ENCODE results near the gene NPTX1.

The NPTX1 gene

DNA sequence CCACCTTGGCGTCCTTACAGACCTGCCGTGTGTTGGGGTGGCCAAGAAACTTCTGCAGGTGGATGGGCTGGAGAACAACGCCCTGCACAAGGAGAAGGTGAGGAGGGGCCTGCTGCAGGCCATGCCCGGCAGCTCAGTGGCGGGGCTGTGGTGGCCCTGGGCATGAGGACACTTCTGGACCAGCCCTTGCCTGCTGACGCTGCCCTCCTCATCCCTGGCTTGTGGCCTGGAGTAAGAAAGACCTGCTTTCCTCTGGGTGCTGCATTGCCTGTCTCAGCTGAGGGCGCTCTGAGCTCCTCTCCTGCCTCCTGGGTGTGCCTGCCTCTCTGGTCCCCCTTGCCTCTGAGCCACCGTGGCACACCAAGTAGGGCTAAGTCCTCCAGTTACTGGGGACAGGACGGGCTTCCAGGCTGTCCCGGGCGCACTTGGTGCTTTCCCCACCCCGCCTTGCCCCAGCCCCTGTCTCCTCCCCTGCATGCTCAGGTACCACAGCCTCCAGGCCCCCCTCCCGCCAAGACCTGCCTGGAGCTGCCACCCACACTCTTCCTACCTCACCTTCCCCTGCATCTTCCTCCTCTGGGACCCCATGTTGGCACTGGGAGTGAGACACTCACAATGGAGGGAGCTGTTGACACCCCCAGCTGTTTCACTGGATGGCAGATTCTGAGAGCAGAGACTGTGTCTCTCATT lies 52.7 kb downstream of the NPTX1 start:
- H3K4me3 ChIP-seq (ENCODE audit: low read depth, low read length): no peak overlapping the region
- no peak for DNase-seq (ENCODE audit: low read depth)
- TF ChIP-seq CTCF (IDR thresholded peaks at IDR 0.05; ENCODE audit: low read depth, low read length) (no peak), POLR2A (IDR thresholded peaks at IDR 0.05; ENCODE audit: extremely low read depth, insufficient read length) (no peak), MYC (IDR thresholded peaks at IDR 0.05; ENCODE audit: low read depth, low read length) (no peak)
- TF ChIP-seq, protein P1, sequence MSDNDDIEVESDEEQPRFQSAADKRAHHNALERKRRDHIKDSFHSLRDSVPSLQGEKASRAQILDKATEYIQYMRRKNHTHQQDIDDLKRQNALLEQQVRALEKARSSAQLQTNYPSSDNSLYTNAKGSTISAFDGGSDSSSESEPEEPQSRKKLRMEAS (IDR thresholded peaks at IDR 0.05; ENCODE audit: low read depth, low read length): no peak

- H3K4me3 ChIP-seq (ENCODE audit: low read depth, low read length): no peak overlapping the region
- no peak for DNase-seq (ENCODE audit: low read depth)
- no peak for TF ChIP-seq CTCF (IDR thresholded peaks at IDR 0.05; ENCODE audit: low read depth, low read length)
- TF ChIP-seq, protein P1 (IDR thresholded peaks at IDR 0.05; ENCODE audit: low read depth, low read length): no peak
- TF ChIP-seq POLR2A (IDR thresholded peaks at IDR 0.05; ENCODE audit: extremely low read depth, insufficient read length): no peak
- no peak for TF ChIP-seq MYC (IDR thresholded peaks at IDR 0.05; ENCODE audit: low read depth, low read length)
Observed at GRCh38 chr17:80422981-80423380, 53.4 kb downstream of the NPTX1 start.

- no peak for DNase-seq (ENCODE audit: low read depth)
- no peak overlapping the region for H3K4me3 ChIP-seq (ENCODE audit: low read depth, low read length)
- TF ChIP-seq MYC (IDR thresholded peaks at IDR 0.05; ENCODE audit: low read depth, low read length) (no peak), POLR2A (IDR thresholded peaks at IDR 0.05; ENCODE audit: extremely low read depth, insufficient read length) (no peak), CTCF (IDR thresholded peaks at IDR 0.05; ENCODE audit: low read depth, low read length) (no peak)
- TF ChIP-seq, protein P1 (IDR thresholded peaks at IDR 0.05; ENCODE audit: low read depth, low read length): no peak
Observed at GRCh38 chr17:80422276-80422675, 54.1 kb downstream of the NPTX1 start.

GRCh38 chr17:80421381-80422090 lies 54.9 kb downstream of the NPTX1 start:
- DNase-seq (ENCODE audit: low read depth): no peak
- H3K4me3 ChIP-seq (ENCODE audit: low read depth, low read length): no peak overlapping the region
- TF ChIP-seq, protein P1 (IDR thresholded peaks at IDR 0.05; ENCODE audit: low read depth, low read length): no peak
- TF ChIP-seq CTCF (IDR thresholded peaks at IDR 0.05; ENCODE audit: low read depth, low read length) (no peak), POLR2A (IDR thresholded peaks at IDR 0.05; ENCODE audit: extremely low read depth, insufficient read length) (no peak), MYC (IDR thresholded peaks at IDR 0.05; ENCODE audit: low read depth, low read length) (no peak)

DNA sequence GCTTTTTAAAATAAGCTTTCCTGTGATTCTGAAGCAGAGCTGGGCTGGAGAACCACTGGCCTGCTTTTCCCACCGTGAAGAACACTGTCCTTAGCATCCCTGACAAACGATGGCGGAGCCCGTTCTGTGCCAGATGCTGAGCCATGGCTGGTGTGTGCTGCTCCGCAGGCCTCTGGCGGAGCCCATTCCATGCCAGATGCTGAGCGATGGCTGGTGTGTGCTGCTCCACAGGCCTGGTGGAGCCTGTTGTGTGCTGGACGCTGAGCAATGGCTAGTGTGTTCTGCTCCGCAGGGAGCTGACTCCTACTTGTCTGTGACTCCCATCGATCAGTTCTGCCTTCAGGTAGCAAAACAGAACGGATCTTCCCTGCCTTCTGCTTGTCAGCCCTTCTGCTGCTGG lies 57.2 kb downstream of the NPTX1 start:
- no peak overlapping the region for H3K4me3 ChIP-seq (ENCODE audit: low read depth, low read length)
- DNase-seq (ENCODE audit: low read depth): no peak
- TF ChIP-seq, protein P1 (IDR thresholded peaks at IDR 0.05; ENCODE audit: low read depth, low read length): no peak

GRCh38 chr17:80418589-80418988 lies 57.8 kb downstream of the NPTX1 start:
- no peak for DNase-seq (ENCODE audit: low read depth)
- TF ChIP-seq, protein P1 (IDR thresholded peaks at IDR 0.05; ENCODE audit: low read depth, low read length): no peak
- TF ChIP-seq CTCF (IDR thresholded peaks at IDR 0.05; ENCODE audit: low read depth, low read length) (no peak), MYC (IDR thresholded peaks at IDR 0.05; ENCODE audit: low read depth, low read length) (no peak), POLR2A (IDR thresholded peaks at IDR 0.05; ENCODE audit: extremely low read depth, insufficient read length) (no peak)
- H3K4me3 ChIP-seq (ENCODE audit: low read depth, low read length): no peak overlapping the region
